Progenitor cell of endocrine pancreas (in vitro differentiated cells): ENCODE results near the gene CLDN5. TPM values are rescaled to one million over a fixed set of nuclear protein-coding genes. Genes with fewer than 3 reads are reported as not detected.

Experiments used
- DNase-seq: peaks from one replicate; pipeline ENCODE4 v3.0.0; 2021; ENCODE audit warnings: low spot score; ENCODE audit not compliant: unreplicated experiment
- H3K27ac Mint-ChIP-seq: 2 replicates; pipeline ENCODE4 v1.8.0; 2021; ENCODE audit warnings: mild to moderate bottlenecking, moderate library complexity, mixed read lengths
- H3K27me3 Mint-ChIP-seq: 2 replicates; pipeline ENCODE4 v1.8.0; 2021; ENCODE audit warnings: mixed read lengths
- H3K36me3 Mint-ChIP-seq: 2 replicates; pipeline ENCODE4 v1.8.0; 2022; ENCODE audit warnings: mixed read lengths; ENCODE audit not compliant: insufficient read depth
- H3K4me1 Mint-ChIP-seq: 2 replicates; pipeline ENCODE4 v1.8.0; 2021; ENCODE audit warnings: low read depth, mixed read lengths
- H3K4me3 Mint-ChIP-seq: 2 replicates; pipeline ENCODE4 v1.8.0; 2021; ENCODE audit warnings: low read depth, mild to moderate bottlenecking, moderate library complexity, mixed read lengths
- H3K9me3 Mint-ChIP-seq: 2 replicates; pipeline ENCODE4 v1.8.0; 2021; ENCODE audit warnings: low read depth, mixed read lengths
- CTCF ChIP-seq: fragments of 200-600 bp; sonication (generic); IDR thresholded peaks from one replicate; pipeline ENCODE4 v1.5.0; 2021; ENCODE audit warnings: antibody characterized with exemption, mild to moderate bottlenecking; ENCODE audit not compliant: unreplicated experiment
- total RNA-seq: library from RNA; stranded (reverse); gene quantifications from 2 replicates; pipeline ENCODE4 v1.2.1, GENCODE V29; 2021

Gene CLDN5
- total RNA-seq, 1 donor from 2014 or later: not detected

GRCh38 chr22:19529811-19530210 lies 5.6 kb upstream of the CLDN5 start:
- no peak for DNase-seq
- no peaks in the 10 kb centered on the region for H3K9me3 Mint-ChIP-seq
- TF ChIP-seq CTCF: no peak
- no peak overlapping the region for H3K27ac Mint-ChIP-seq
- peaks cover 32% of the 10 kb centered on the region for H3K27me3 Mint-ChIP-seq
- no peak overlapping the region for H3K4me3 Mint-ChIP-seq
- H3K4me1 Mint-ChIP-seq: peaks cover under 1% of the 10 kb centered on the region
- H3K36me3 Mint-ChIP-seq: no peaks in the 10 kb centered on the region

- Mint-ChIP-seq H3K27ac (no peak overlapping the region), H3K4me1 (peaks cover 3% of the 10 kb centered on the region), H3K4me3 (no peak overlapping the region), H3K36me3 (no peaks in the 10 kb centered on the region), H3K9me3 (no peaks in the 10 kb centered on the region), H3K27me3 (peaks cover 42% of the 10 kb centered on the region)
- TF ChIP-seq CTCF: no peak
- DNase-seq: no peak
Measured at GRCh38 chr22:19527861-19528417, 3.7 kb upstream of the CLDN5 start.

- no peaks in the 10 kb centered on the region for H3K36me3 Mint-ChIP-seq
- H3K27me3 Mint-ChIP-seq: peaks cover 43% of the 10 kb centered on the region
- no peaks in the 10 kb centered on the region for H3K9me3 Mint-ChIP-seq
- no peak overlapping the region for H3K27ac Mint-ChIP-seq
- H3K4me1 Mint-ChIP-seq: peaks cover 3% of the 10 kb centered on the region
- DNase-seq: no peak
- H3K4me3 Mint-ChIP-seq: no peak overlapping the region
- TF ChIP-seq CTCF: no peak
Measured at GRCh38 chr22:19527321-19527721, 3.1 kb upstream of the CLDN5 start.

GRCh38 chr22:19526702-19527111 lies 2.5 kb upstream of the CLDN5 start:
- H3K4me1 Mint-ChIP-seq: peaks cover 3% of the 10 kb centered on the region
- no peaks in the 10 kb centered on the region for H3K36me3 Mint-ChIP-seq
- H3K27me3 Mint-ChIP-seq: peaks cover 47% of the 10 kb centered on the region
- no peaks in the 10 kb centered on the region for H3K9me3 Mint-ChIP-seq
- no peak overlapping the region for H3K27ac Mint-ChIP-seq
- H3K4me3 Mint-ChIP-seq: no peak overlapping the region
- no peak for DNase-seq
- no peak for TF ChIP-seq CTCF

- DNase-seq: no peak
- no peak for TF ChIP-seq CTCF
- Mint-ChIP-seq H3K9me3 (no peaks in the 10 kb centered on the region), H3K4me1 (peaks cover 3% of the 10 kb centered on the region), H3K27me3 (peaks cover 50% of the 10 kb centered on the region), H3K4me3 (no peak overlapping the region), H3K36me3 (no peaks in the 10 kb centered on the region), H3K27ac (no peak overlapping the region)
Measured at GRCh38 chr22:19526076-19526701, 2.0 kb upstream of the CLDN5 start.
